Natural killer cell (primary cell): ENCODE results near the gene DENND1A. TPM values are rescaled to one million over a fixed set of nuclear protein-coding genes. Genes with fewer than 3 reads are reported as not detected.

ENCODE experiments used
- ATAC-seq, 3 donors: fragments of 150-1000 bp in 2 of 3; fragments of 200-7000 bp in 1 of 3; cut with Tn5 transposase; 1 replicate in 1 of 3; 2 replicates in 2 of 3; pipeline ENCODE4 v1.10.0; 2021; ENCODE audit warnings: mild to moderate bottlenecking in 2 of 3, moderate library complexity in 2 of 3
- DNase-seq, 2 donors: peaks; one replicate each; pipeline versions ENCODE4 v3.0.0 to v3.0.0-alpha.2; 2013 to 2021; ENCODE audit warnings: mixed read lengths in 1 of 2
- H3K27ac ChIP-seq: one replicate; pipeline ENCODE4 v1.5.1; 2013; ENCODE audit warnings: mild to moderate bottlenecking, low read length
- H3K27me3 ChIP-seq: one replicate; pipeline ENCODE4 v1.6.1; 2013; ENCODE audit warnings: low read length; ENCODE audit not compliant: control insufficient read depth, insufficient read depth
- H3K36me3 ChIP-seq: one replicate; pipeline ENCODE4 v1.6.1; 2013; ENCODE audit warnings: low read length; ENCODE audit not compliant: control insufficient read depth, insufficient read depth
- H3K4me1 ChIP-seq: one replicate; pipeline ENCODE4 v1.6.1; 2013; ENCODE audit warnings: low read length; ENCODE audit not compliant: control insufficient read depth, insufficient read depth
- H3K4me3 ChIP-seq: one replicate; pipeline ENCODE4 v1.5.1; 2013; ENCODE audit warnings: low read length
- H3K9me3 ChIP-seq: one replicate; pipeline ENCODE4 v1.6.1; 2013; ENCODE audit warnings: low read length; ENCODE audit not compliant: control insufficient read depth, insufficient read depth
- H3K27ac Mint-ChIP-seq, 2 donors: one replicate each; pipeline ENCODE4 v1.8.0; 2022; ENCODE audit warnings: mild to moderate bottlenecking in 2 of 2, mixed read lengths in 2 of 2, moderate library complexity in 1 of 2
- H3K27me3 Mint-ChIP-seq, 2 donors: one replicate each; pipeline ENCODE4 v1.8.0; 2022; ENCODE audit warnings: low read depth in 2 of 2, mixed read lengths in 2 of 2
- H3K36me3 Mint-ChIP-seq: one replicate; pipeline ENCODE4 v1.8.0; 2022; ENCODE audit warnings: mixed read lengths
- H3K4me1 Mint-ChIP-seq, 2 donors: one replicate each; pipeline ENCODE4 v1.8.0; 2022; ENCODE audit warnings: mixed read lengths in 2 of 2
- H3K4me3 Mint-ChIP-seq: one replicate; pipeline ENCODE4 v1.8.0; 2022; ENCODE audit warnings: mild to moderate bottlenecking, moderate library complexity, mixed read lengths
- H3K9me3 Mint-ChIP-seq, 2 donors: one replicate each; pipeline ENCODE4 v1.8.0; 2022; ENCODE audit warnings: mixed read lengths in 2 of 2
- WGBS: methylation state at CpG from one replicate; pipeline ENCODE4 v1.1.7; 2013; ENCODE audit warnings: missing lambda C conversion rate; ENCODE audit not compliant: insufficient coverage; 5-methylcytosine and 5-hydroxymethylcytosine counted together
- intact Hi-C: fragments of 100-400 bp; cut with micrococcal nuclease; formaldehyde crosslinking; loops from one replicate; pipeline ENCODE4 v1.14.2; 2022
- total RNA-seq, 4 donors: library from RNA; stranded (reverse); fragments of 120-200 nt in 1 of 4; gene quantifications; one replicate each; pipeline versions ENCODE4 v1.2.3 to v1.2.4, GENCODE V29; 2013 to 2022
- TF ChIP-seq, protein P1 (sequence below): fragments of 200-600 bp; IDR thresholded peaks from one replicate; pipeline ENCODE4 v1.8.0; 2022; ENCODE audit warnings: antibody characterized with exemption

The DENND1A gene
- total RNA-seq, 3 donors from 2014 or later (not counting 1 experiment from before 2014, with no cell fraction given) = 27.8 to 37.6 (median 30.9) TPM

DNA sequence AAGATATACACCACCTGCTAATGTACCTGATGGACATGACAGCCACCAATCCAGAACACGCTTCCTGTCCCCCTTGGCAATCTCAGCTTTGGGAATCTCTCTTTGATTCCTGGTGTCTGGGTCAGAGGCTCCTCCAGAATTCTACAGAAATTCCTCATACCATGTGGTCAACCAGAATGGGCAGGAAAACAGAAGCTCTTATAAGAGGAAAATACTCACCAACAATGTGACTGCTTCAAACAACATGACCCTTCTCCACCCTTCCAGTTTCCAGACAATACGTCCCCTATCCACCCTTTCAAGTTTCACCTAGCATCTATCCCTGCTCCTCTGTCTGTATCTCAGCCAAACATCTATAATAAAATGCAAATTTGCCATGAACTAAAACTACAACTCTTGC is 247.2 kb downstream of the DENND1A start:
- H3K27ac Mint-ChIP-seq = no peak overlapping the region
- TF ChIP-seq, protein P1, sequence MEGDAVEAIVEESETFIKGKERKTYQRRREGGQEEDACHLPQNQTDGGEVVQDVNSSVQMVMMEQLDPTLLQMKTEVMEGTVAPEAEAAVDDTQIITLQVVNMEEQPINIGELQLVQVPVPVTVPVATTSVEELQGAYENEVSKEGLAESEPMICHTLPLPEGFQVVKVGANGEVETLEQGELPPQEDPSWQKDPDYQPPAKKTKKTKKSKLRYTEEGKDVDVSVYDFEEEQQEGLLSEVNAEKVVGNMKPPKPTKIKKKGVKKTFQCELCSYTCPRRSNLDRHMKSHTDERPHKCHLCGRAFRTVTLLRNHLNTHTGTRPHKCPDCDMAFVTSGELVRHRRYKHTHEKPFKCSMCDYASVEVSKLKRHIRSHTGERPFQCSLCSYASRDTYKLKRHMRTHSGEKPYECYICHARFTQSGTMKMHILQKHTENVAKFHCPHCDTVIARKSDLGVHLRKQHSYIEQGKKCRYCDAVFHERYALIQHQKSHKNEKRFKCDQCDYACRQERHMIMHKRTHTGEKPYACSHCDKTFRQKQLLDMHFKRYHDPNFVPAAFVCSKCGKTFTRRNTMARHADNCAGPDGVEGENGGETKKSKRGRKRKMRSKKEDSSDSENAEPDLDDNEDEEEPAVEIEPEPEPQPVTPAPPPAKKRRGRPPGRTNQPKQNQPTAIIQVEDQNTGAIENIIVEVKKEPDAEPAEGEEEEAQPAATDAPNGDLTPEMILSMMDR = no peak

GRCh38 chr9:123680352-123680751 is 249.6 kb downstream of the DENND1A start:
- H3K27ac ChIP-seq = no peak overlapping the region
- Mint-ChIP-seq H3K4me3 (no peak overlapping the region), H3K36me3 (no peaks in the 10 kb centered on the region), H3K4me1 (peaks cover 20 to 28% of the 10 kb centered on the region in 2 donors), H3K27me3 (no peaks in the 10 kb centered on the region), H3K9me3 (no peaks in the 10 kb centered on the region), H3K27ac (no peak overlapping the region)
- TF ChIP-seq, protein P1 = no peak
- intact Hi-C loops = no loop called here
- H3K27me3 ChIP-seq = no peaks in the 10 kb centered on the region
- H3K4me1 ChIP-seq = peaks cover 22% of the 10 kb centered on the region
- 98% methylated on average over 8 of the region's 8 CpGs for WGBS
- no peak for ATAC-seq
- no peaks in the 10 kb centered on the region for H3K9me3 ChIP-seq
- no peak overlapping the region for H3K4me3 ChIP-seq
- no peak for DNase-seq
- no peaks in the 10 kb centered on the region for H3K36me3 ChIP-seq

More for the DNA sequence above, 247.2 kb downstream of the DENND1A start:
- intact Hi-C loops = no loop called here
- H3K36me3 Mint-ChIP-seq = no peaks in the 10 kb centered on the region
- H3K27me3 Mint-ChIP-seq = no peaks in the 10 kb centered on the region
- ATAC-seq = no peak
- H3K27ac ChIP-seq = no peak overlapping the region
- H3K4me1 Mint-ChIP-seq = peaks cover 22 to 36% of the 10 kb centered on the region in 2 donors
- no peak overlapping the region for H3K4me3 ChIP-seq
- H3K36me3 ChIP-seq = no peaks in the 10 kb centered on the region
- no peak overlapping the region for H3K4me3 Mint-ChIP-seq
- no peak for DNase-seq
- 98% methylated on average over 2 of the region's 2 CpGs for WGBS
- H3K4me1 ChIP-seq = peaks cover 22% of the 10 kb centered on the region
- no peaks in the 10 kb centered on the region for H3K27me3 ChIP-seq
- no peaks in the 10 kb centered on the region for H3K9me3 Mint-ChIP-seq
- no peaks in the 10 kb centered on the region for H3K9me3 ChIP-seq

GRCh38 chr9:123679330-123679987 is 250.5 kb downstream of the DENND1A start:
- Mint-ChIP-seq H3K4me1 (peaks cover 11 to 20% of the 10 kb centered on the region in 2 donors), H3K36me3 (peaks cover 5% of the 10 kb centered on the region), H3K4me3 (no peak overlapping the region), H3K27me3 (no peaks in the 10 kb centered on the region), H3K9me3 (no peaks in the 10 kb centered on the region), H3K27ac (no peak overlapping the region)
- ATAC-seq (peak in 1 of 3 donors; percentile 69), DNase-seq (peak in 1 of 2 donors; percentile 21)
- intact Hi-C loops = no loop called here
- WGBS = 54% methylated on average over 16 of the region's 16 CpGs
- Histone ChIP-seq H3K4me3 (no peak overlapping the region), H3K27ac (peak overlapping the region; percentile 31), H3K36me3 (no peaks in the 10 kb centered on the region), H3K4me1 (peaks cover 15% of the 10 kb centered on the region), H3K27me3 (no peaks in the 10 kb centered on the region), H3K9me3 (no peaks in the 10 kb centered on the region)
- TF ChIP-seq, protein P1 = no peak
